Kidney (tissue), 14 donors: ENCODE results near the gene SMAD6. TPM values are rescaled to one million over a fixed set of nuclear protein-coding genes. Genes with fewer than 3 reads are reported as not detected.

Source experiments
- DNase-seq, 5 donors: peaks; one replicate each; pipeline ENCODE4 v3.0.0-alpha.2; 2013 to 2020
- FAIRE-seq: peaks from 2 replicates; lab custom pipeline; 2012; peaks lifted over from hg19 to GRCh38; lab: Jason Lieb, UNC
- H3K27ac ChIP-seq, 2 donors: one replicate each; pipeline ENCODE4 v1.7.0; 2013; ENCODE audit warnings: low read depth in 2 of 2, low read length in 2 of 2, inconsistent platforms in 1 of 2
- H3K27me3 ChIP-seq: one replicate; pipeline ENCODE4 v1.7.1; 2013; ENCODE audit warnings: low read length, inconsistent platforms; ENCODE audit not compliant: control insufficient read depth, insufficient read depth
- H3K36me3 ChIP-seq, 3 donors: one replicate each; pipeline versions ENCODE4 v1.7.0 to v1.7.1; 2013; ENCODE audit warnings: low read length in 3 of 3, control low read depth in 1 of 3, inconsistent platforms in 1 of 3; ENCODE audit not compliant: insufficient read depth in 3 of 3, control insufficient read depth in 2 of 3
- H3K4me1 ChIP-seq, 3 donors: one replicate each; pipeline versions ENCODE4 v1.7.0 to v1.7.1; 2013; ENCODE audit warnings: low read length in 3 of 3, inconsistent platforms in 1 of 3, low read depth in 1 of 3; ENCODE audit not compliant: control insufficient read depth in 2 of 3, insufficient read depth in 2 of 3
- H3K4me3 ChIP-seq, 3 donors: one replicate each; pipeline versions ENCODE4 v1.7.0 to v1.8.1; 2013; ENCODE audit warnings: low read length in 3 of 3, control low read depth in 1 of 3, inconsistent platforms in 1 of 3
- H3K9ac ChIP-seq, 3 donors: one replicate each; pipeline versions ENCODE4 v1.7.0 to v1.7.1; 2013; ENCODE audit warnings: low read length in 3 of 3, control low read depth in 1 of 3, inconsistent platforms in 1 of 3
- H3K9me3 ChIP-seq, 3 donors: one replicate each; pipeline versions ENCODE4 v1.7.0 to v1.7.1; 2013; ENCODE audit warnings: low read length in 3 of 3, control low read depth in 1 of 3, inconsistent platforms in 1 of 3; ENCODE audit not compliant: control insufficient read depth in 2 of 3, insufficient read depth in 1 of 3
- CTCF ChIP-seq: IDR thresholded peaks from 3 replicates; pipeline ENCODE4 v1.5.1; 2012; ENCODE audit warnings: mild to moderate bottlenecking, moderate library complexity, borderline replicate concordance; ENCODE audit not compliant: insufficient read depth; ENCODE audit errors: extremely low read depth
- intact Hi-C: fragments of 100-400 bp; cut with DNase I; formaldehyde crosslinking; loops from one replicate; pipeline ENCODE4 v1.11.1; 2022
- polyA plus RNA-seq: library from polyadenylated mRNA; stranded (reverse); fragments of 350-450 nt; fragmentation: Illumina TruSeq; extraction: RNeasy Lipid Tissue Mini Kit (QIAGEN cat#74804); gene quantifications from one replicate; pipeline ENCODE4 v1.2.3, GENCODE V29; 2014; ENCODE audit warnings: low read depth, low replicate concordance; ENCODE audit not compliant: insufficient read depth
- total RNA-seq: library from RNA; stranded (reverse); fragmentation: NEBNext Ultra II Directional; extraction: Animal tissue kit (Norgen Biotek cat#: 25700); gene quantifications from one replicate; pipeline ENCODE4 v1.2.1, GENCODE V29; 2021
- donor health status: control.
- donor health status: control.
- donor health status: control.
- donor health status: control.
- donor health status: control.
- donor health status: DM: yes; HTN: yes; CAD: no.
- donor health status: Normal renal cell carcinoma (clear cell type).

SMAD6 gene
- total and polyA plus RNA-seq, 2 donors from 2014 or later, result 15.4 to 23.0 TPM

DNA sequence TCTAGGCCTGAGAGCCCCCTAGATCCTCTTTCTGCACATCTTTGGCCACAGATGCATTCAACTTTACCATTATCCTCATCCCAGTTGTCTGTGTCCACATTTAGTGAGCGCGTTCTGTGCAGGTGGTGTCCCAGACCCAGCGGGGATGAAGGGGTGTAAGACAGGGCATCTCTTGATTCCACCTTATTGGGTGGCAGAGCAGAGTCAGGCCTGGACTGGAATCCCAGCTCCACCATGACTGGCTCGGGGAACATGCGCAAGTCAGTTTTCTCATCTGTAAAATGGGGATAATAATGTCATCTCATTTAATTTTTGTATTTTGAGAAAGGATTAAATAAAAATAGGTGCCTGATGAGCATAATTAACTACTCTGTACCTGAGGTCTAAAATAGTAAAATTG lies 7.8 kb downstream of the SMAD6 start:
- Histone ChIP-seq H3K4me3 (no peak overlapping the region), H3K36me3 (no peaks in the 10 kb centered on the region), H3K9me3 (no peaks in the 10 kb centered on the region), H3K9ac (no peak overlapping the region), H3K4me1 (peaks cover 9 to 43% (median 40%) of the 10 kb centered on the region in 3 donors), H3K27me3 (no peaks in the 10 kb centered on the region), H3K27ac (no peak overlapping the region)
- intact Hi-C loops, result no loop called here
- no peak for DNase-seq
- TF ChIP-seq CTCF, result no peak
- FAIRE-seq, result no peak

DNA sequence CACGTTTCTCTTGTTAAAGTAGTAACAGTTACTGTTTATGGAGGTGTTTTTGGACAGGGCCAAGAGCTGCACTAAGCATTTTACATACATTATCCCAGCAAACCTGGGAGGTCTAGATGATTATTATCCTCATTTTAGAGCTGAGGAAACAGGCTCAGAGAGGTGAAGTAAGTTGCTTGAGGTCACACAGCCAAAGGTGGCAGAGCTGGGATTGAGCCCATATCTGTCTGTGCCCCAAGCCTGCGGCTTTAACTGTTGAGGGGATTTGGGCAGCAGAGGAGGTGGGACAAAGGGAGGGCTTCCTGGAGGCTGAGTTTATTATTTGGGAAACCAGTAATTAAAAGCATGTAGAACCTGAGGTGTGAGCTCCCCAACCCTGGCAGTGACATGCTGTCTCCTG lies 9.2 kb downstream of the SMAD6 start:
- TF ChIP-seq CTCF, result no peak
- no peaks in the 10 kb centered on the region for H3K36me3 ChIP-seq
- no peaks in the 10 kb centered on the region for H3K9me3 ChIP-seq
- H3K4me1 ChIP-seq, result peaks cover 10 to 42% (median 39%) of the 10 kb centered on the region in 3 donors
- no peaks in the 10 kb centered on the region for H3K27me3 ChIP-seq
- no peak overlapping the region for H3K27ac ChIP-seq
- no peak overlapping the region for H3K9ac ChIP-seq
- no peak for FAIRE-seq
- DNase-seq, result no peak
- intact Hi-C loops, result no loop called here
- H3K4me3 ChIP-seq, result no peak overlapping the region

GRCh38 chr15:66711862-66712261 lies 9.8 kb downstream of the SMAD6 start:
- peaks cover 0 to 5% (median 0%) of the 10 kb centered on the region in 3 donors for H3K36me3 ChIP-seq
- H3K27ac ChIP-seq, result no peak overlapping the region
- TF ChIP-seq CTCF, result no peak
- H3K9ac ChIP-seq, result no peak overlapping the region
- intact Hi-C loops, result no loop called here
- no peaks in the 10 kb centered on the region for H3K27me3 ChIP-seq
- FAIRE-seq (no peak), DNase-seq (no peak)
- H3K9me3 ChIP-seq, result no peaks in the 10 kb centered on the region
- H3K4me3 ChIP-seq, result no peak overlapping the region
- peaks cover 10 to 44% (median 37%) of the 10 kb centered on the region in 3 donors for H3K4me1 ChIP-seq
